Neural cell (in vitro differentiated cells): Measurements from ENCODE around the gene CPVL. TPM values are rescaled to one million over a fixed set of nuclear protein-coding genes. Genes with fewer than 3 reads are reported as not detected.

Experiments
- H2AFZ ChIP-seq: fragments of 200-600, 300-800 bp; sonication (generic), shearing (Covaris generic); 2 replicates; pipeline ENCODE4 v1.6.0; 2014; ENCODE audit warnings: low read depth, mild to moderate bottlenecking, antibody characterized with exemption, low read length, moderate library complexity
- H3F3A ChIP-seq: fragments of 200-600 bp; shearing (Covaris generic); 2 replicates; pipeline ENCODE4 v1.6.1; 2016; ENCODE audit warnings: mild to moderate bottlenecking, moderate library complexity, mixed read lengths, antibody characterized with exemption, low read length; ENCODE audit not compliant: insufficient read depth, poor library complexity, severe bottlenecking
- H3K27ac ChIP-seq: fragments of 200-600, 300-800 bp; sonication (generic), shearing (Covaris generic); 2 replicates; pipeline ENCODE4 v1.5.1; 2014; ENCODE audit warnings: mild to moderate bottlenecking, low read length, moderate library complexity
- H3K27me3 ChIP-seq: fragments of 300-800, 200-600 bp; sonication (generic), shearing (Covaris generic); 2 replicates; pipeline ENCODE4 v1.6.0; 2014; ENCODE audit warnings: mild to moderate bottlenecking, low read depth, low read length, moderate library complexity; ENCODE audit not compliant: insufficient read depth
- H3K36me3 ChIP-seq: fragments of 300-800, 200-600 bp; sonication (generic), shearing (Covaris generic); 2 replicates; pipeline ENCODE4 v1.5.1; 2014; ENCODE audit warnings: mild to moderate bottlenecking, antibody characterized with exemption, low read length, moderate library complexity; ENCODE audit not compliant: insufficient read depth
- H3K4me2 ChIP-seq: fragments of 300-800, 200-600 bp; sonication (generic), shearing (Covaris generic); 2 replicates; pipeline ENCODE4 v1.6.0; 2014; ENCODE audit warnings: mild to moderate bottlenecking, low read length
- H3K4me3 ChIP-seq: fragments of 300-800, 200-600 bp; sonication (generic), shearing (Covaris generic); 2 replicates; pipeline ENCODE4 v1.5.1; 2014; ENCODE audit warnings: mild to moderate bottlenecking, low read length, moderate library complexity
- H3K79me2 ChIP-seq: fragments of 200-600 bp; shearing (Covaris generic); replicated peaks from 2 replicates; pipeline ENCODE4 v1.6.0; 2014; ENCODE audit warnings: mild to moderate bottlenecking, low read length, moderate library complexity; ENCODE audit not compliant: insufficient read depth
- H3K9ac ChIP-seq: fragments of 300-800, 200-600 bp; sonication (generic), shearing (Covaris generic); 2 replicates; pipeline ENCODE4 v1.6.1; 2016; ENCODE audit warnings: mild to moderate bottlenecking, low read length, mixed read lengths
- H3K9me2 ChIP-seq: fragments of 200-600 bp; shearing (Covaris generic); 2 replicates; pipeline ENCODE4 v1.6.1; 2016; ENCODE audit warnings: mild to moderate bottlenecking, low read length, mixed read lengths; ENCODE audit not compliant: insufficient read depth
- H3K9me3 ChIP-seq: fragments of 200-600, 300-800 bp; sonication (generic), shearing (Covaris generic); 2 replicates; pipeline ENCODE4 v1.6.1; 2016; ENCODE audit warnings: mild to moderate bottlenecking, mixed run types, low read length, moderate library complexity, mixed read lengths
- H4K20me1 ChIP-seq: fragments of 200-600 bp; shearing (Covaris generic); 2 replicates; pipeline ENCODE4 v1.6.1; 2016; ENCODE audit warnings: mild to moderate bottlenecking, mixed run types; ENCODE audit not compliant: insufficient read depth
- EP300 ChIP-seq: fragments of 450-650 bp; conservative IDR thresholded peaks from 2 replicates; pipeline ENCODE4 v1.6.1; 2014; ENCODE audit warnings: antibody characterized with exemption, mild to moderate bottlenecking, moderate library complexity; ENCODE audit not compliant: poor library complexity, severe bottlenecking
- EZH2 ChIP-seq: fragments of 200-600, 300-800 bp; shearing (Covaris generic), sonication (generic); IDR thresholded peaks from 2 replicates; pipeline ENCODE4 v1.6.1; 2014; ENCODE audit warnings: antibody characterized with exemption, low read length, borderline replicate concordance, mild to moderate bottlenecking; ENCODE audit not compliant: insufficient read depth, poor library complexity, severe bottlenecking
- MXI1 ChIP-seq: fragments of 450-650 bp; conservative IDR thresholded peaks from 2 replicates; pipeline ENCODE4 v1.6.1; 2014; ENCODE audit warnings: antibody characterized with exemption, mild to moderate bottlenecking; ENCODE audit not compliant: poor library complexity, severe bottlenecking
- POLR2AphosphoS5 ChIP-seq: IDR thresholded peaks from 2 replicates; pipeline ENCODE4 v1.6.1; 2012
- RAD21 ChIP-seq: fragments of 450-650 bp; conservative IDR thresholded peaks from 2 replicates; pipeline ENCODE4 v1.6.1; 2014; ENCODE audit warnings: antibody characterized with exemption, mild to moderate bottlenecking, moderate library complexity
- REST ChIP-seq: IDR thresholded peaks from 2 replicates; pipeline ENCODE4 v1.6.1; 2012; ENCODE audit warnings: borderline replicate concordance
- SMC3 ChIP-seq: fragments of 450-650 bp; conservative IDR thresholded peaks from 2 replicates; pipeline ENCODE4 v1.6.1; 2014; ENCODE audit warnings: antibody characterized with exemption, mild to moderate bottlenecking, moderate library complexity; ENCODE audit not compliant: poor library complexity
- TAF1 ChIP-seq: IDR thresholded peaks from 2 replicates; pipeline ENCODE4 v1.6.1; 2012; ENCODE audit warnings: low read depth
- polyA plus RNA-seq: library from polyadenylated mRNA; depleted of rRNA; stranded (reverse); fragments of >200 nt; gene quantifications from 2 replicates; pipeline ENCODE4 v1.2.3, GENCODE V29; 2014
- TF ChIP-seq, protein P1 (sequence below): fragments of 450-650 bp; IDR thresholded peaks from 2 replicates; pipeline ENCODE4 v1.5.1; 2014; ENCODE audit warnings: antibody characterized with exemption, mild to moderate bottlenecking, moderate library complexity; ENCODE audit not compliant: poor library complexity, severe bottlenecking

CPVL gene
- polyA plus RNA-seq, 1 donor from 2014 or later = 13.0 TPM

DNA sequence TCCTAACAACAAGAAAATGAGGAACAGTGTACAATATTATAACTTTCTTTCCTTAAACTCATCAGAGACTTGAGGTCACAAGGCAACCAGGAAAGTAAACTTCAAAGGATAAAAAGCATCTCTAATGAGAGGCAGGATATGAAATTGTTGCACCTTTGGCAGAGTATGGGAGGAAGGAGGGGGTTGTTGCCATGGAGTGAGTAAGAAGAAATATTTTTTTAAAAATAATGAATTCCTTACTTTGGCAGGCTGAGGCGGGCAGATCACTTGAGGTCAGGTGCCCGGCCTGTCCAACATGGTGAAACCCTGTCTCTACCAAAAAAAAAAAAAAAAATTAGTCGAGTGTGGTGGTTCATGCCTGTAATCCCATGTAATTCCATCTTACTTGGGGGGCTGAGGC, 27.1 kb upstream of the CPVL start:
- Histone ChIP-seq H2AFZ (no peak overlapping the region), H3K9me2 (no peaks in the 10 kb centered on the region), H3K9me3 (no peaks in the 10 kb centered on the region), H3K9ac (no peak overlapping the region), H3F3A (no peaks in the 10 kb centered on the region), H3K27me3 (no peaks in the 10 kb centered on the region), H3K27ac (no peak overlapping the region), H3K4me3 (no peak overlapping the region), H3K4me2 (no peak overlapping the region), H3K36me3 (no peaks in the 10 kb centered on the region), H3K79me2 (no peaks in the 10 kb centered on the region), H4K20me1 (no peaks in the 10 kb centered on the region)
- TF ChIP-seq SMC3 (no peak), REST (no peak), EZH2 (no peak), RAD21 (no peak), POLR2AphosphoS5 (no peak), MXI1 (no peak), TAF1 (no peak), EP300 (no peak)
- TF ChIP-seq, protein P1, sequence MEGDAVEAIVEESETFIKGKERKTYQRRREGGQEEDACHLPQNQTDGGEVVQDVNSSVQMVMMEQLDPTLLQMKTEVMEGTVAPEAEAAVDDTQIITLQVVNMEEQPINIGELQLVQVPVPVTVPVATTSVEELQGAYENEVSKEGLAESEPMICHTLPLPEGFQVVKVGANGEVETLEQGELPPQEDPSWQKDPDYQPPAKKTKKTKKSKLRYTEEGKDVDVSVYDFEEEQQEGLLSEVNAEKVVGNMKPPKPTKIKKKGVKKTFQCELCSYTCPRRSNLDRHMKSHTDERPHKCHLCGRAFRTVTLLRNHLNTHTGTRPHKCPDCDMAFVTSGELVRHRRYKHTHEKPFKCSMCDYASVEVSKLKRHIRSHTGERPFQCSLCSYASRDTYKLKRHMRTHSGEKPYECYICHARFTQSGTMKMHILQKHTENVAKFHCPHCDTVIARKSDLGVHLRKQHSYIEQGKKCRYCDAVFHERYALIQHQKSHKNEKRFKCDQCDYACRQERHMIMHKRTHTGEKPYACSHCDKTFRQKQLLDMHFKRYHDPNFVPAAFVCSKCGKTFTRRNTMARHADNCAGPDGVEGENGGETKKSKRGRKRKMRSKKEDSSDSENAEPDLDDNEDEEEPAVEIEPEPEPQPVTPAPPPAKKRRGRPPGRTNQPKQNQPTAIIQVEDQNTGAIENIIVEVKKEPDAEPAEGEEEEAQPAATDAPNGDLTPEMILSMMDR = no peak

DNA sequence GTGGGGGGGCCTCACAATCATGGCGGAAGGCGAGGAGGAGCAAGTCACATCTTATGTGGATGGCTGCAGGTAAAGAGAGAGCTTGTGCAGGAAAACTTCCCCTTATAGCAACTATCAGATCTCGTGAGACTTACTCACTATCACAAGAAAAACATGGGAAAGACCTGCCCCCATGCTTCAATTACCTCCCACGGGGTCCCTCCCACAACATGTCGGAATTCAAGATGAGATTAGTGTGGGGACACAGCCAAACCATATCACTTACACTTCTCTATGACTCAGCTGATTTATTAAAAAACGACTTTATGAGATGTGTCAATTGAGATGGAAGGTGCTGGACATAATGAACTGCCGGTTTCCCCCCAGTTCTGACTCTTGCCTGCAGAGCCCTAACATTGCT, 24.4 kb upstream of the CPVL start:
- H3F3A ChIP-seq = no peaks in the 10 kb centered on the region
- TF ChIP-seq SMC3 (no peak), RAD21 (no peak), REST (no peak), EP300 (no peak), TAF1 (no peak), EZH2 (no peak), MXI1 (no peak), POLR2AphosphoS5 (no peak)
- TF ChIP-seq, protein P1 = no peak
- H3K4me3 ChIP-seq = no peak overlapping the region
- H3K36me3 ChIP-seq = no peaks in the 10 kb centered on the region
- H3K4me2 ChIP-seq = no peak overlapping the region
- H3K27me3 ChIP-seq = no peaks in the 10 kb centered on the region
- no peaks in the 10 kb centered on the region for H4K20me1 ChIP-seq
- H3K9ac ChIP-seq = no peak overlapping the region
- no peaks in the 10 kb centered on the region for H3K9me2 ChIP-seq
- H3K27ac ChIP-seq = no peak overlapping the region
- no peak overlapping the region for H2AFZ ChIP-seq
- H3K79me2 ChIP-seq = no peaks in the 10 kb centered on the region
- H3K9me3 ChIP-seq = no peaks in the 10 kb centered on the region
